GM19397 (cell line): ENCODE measurements around the gene GALK1.

ENCODE experiments used
- ATAC-seq: cut with Tn5 transposase; IDR thresholded peaks from one replicate; pipeline ENCODE4 v1.9.1; 2021; ENCODE audit warnings: mild to moderate bottlenecking, moderate library complexity; ENCODE audit not compliant: unreplicated experiment

The GALK1 gene

GRCh38 chr17:75729351-75729750 is 35.6 kb downstream of the GALK1 start:
- no peak for ATAC-seq

- no peak for ATAC-seq
These were observed 37.6 kb downstream of the GALK1 start for GRCh38 chr17:75727391-75727790.

GRCh38 chr17:75725504-75725903 is 39.5 kb downstream of the GALK1 start:
- ATAC-seq, result no peak

GRCh38 chr17:75724016-75725003 is 40.7 kb downstream of the GALK1 start:
- ATAC-seq, result no peak

GRCh38 chr17:75723171-75723930 is 41.6 kb downstream of the GALK1 start:
- ATAC-seq, result no peak

- no peak for ATAC-seq
These were observed 42.4 kb downstream of the GALK1 start for GRCh38 chr17:75722542-75723095.

- no peak for ATAC-seq
These were observed 42.9 kb downstream of the GALK1 start for GRCh38 chr17:75722076-75722475.

GRCh38 chr17:75721463-75722011 is 43.5 kb downstream of the GALK1 start:
- ATAC-seq, result no peak

GRCh38 chr17:75720656-75721462 is 44.1 kb downstream of the GALK1 start, which contains the start of gene ITGB4:
Gene ITGB4, plus strand, starts transcription at chr17:75721459. Its CDS starts 3,245 bp downstream, at chr17:75724704.
- ATAC-seq, result no peak

- ATAC-seq, result no peak
These were observed 45.3 kb downstream of the GALK1 start for GRCh38 chr17:75719732-75720131.

GRCh38 chr17:75712446-75712845 is 52.5 kb downstream of the GALK1 start:
- no peak for ATAC-seq
